ENCODE results near the gene SLC44A2.

DNA sequence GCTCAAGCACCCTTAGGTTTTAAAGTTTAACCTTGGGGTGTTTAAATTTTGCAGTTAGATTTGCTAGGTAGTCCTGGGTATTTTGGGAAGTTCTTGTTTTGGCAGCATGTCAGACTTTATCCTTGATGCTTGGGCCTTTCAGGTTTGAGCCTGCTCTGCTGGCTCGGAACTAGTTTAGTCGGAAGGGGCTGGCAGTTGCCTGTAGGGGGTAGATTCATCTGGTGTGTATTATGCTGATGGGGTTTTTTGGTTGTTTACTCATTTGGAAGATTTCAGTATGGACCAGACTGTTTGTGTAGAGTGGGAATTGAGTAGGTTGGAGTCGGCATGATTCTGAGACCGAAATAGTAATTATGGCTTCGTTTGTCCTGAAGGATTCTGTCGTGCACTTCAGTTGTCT is 43.9 kb downstream of the SLC44A2 start:
- TF ChIP-seq, protein P1, sequence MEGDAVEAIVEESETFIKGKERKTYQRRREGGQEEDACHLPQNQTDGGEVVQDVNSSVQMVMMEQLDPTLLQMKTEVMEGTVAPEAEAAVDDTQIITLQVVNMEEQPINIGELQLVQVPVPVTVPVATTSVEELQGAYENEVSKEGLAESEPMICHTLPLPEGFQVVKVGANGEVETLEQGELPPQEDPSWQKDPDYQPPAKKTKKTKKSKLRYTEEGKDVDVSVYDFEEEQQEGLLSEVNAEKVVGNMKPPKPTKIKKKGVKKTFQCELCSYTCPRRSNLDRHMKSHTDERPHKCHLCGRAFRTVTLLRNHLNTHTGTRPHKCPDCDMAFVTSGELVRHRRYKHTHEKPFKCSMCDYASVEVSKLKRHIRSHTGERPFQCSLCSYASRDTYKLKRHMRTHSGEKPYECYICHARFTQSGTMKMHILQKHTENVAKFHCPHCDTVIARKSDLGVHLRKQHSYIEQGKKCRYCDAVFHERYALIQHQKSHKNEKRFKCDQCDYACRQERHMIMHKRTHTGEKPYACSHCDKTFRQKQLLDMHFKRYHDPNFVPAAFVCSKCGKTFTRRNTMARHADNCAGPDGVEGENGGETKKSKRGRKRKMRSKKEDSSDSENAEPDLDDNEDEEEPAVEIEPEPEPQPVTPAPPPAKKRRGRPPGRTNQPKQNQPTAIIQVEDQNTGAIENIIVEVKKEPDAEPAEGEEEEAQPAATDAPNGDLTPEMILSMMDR (optimal IDR thresholded peaks at IDR 0.05 in 1 of 3, IDR thresholded peaks at IDR 0.05 in 1 of 3, conservative IDR thresholded peaks at IDR 0.05 in 1 of 3; ENCODE audit: extremely low read depth in 1 of 3, insufficient read depth in 2 of 3, low read length in 3 of 3), result no peak
- no peak for TF ChIP-seq EZH2 (IDR thresholded peaks at IDR 0.05; ENCODE audit: low read length)
